ENCODE measurements around the gene NRXN3. TPM values are rescaled to one million over a fixed set of nuclear protein-coding genes. Genes with fewer than 3 reads are reported as not detected.

NRXN3 gene
- total and polyA plus RNA-seq, 2 of the 13 experiments (the other 11 are each of a cell fraction or from before 2014, with no cell fraction given) = 0.03 TPM; not detected in 1

DNA sequence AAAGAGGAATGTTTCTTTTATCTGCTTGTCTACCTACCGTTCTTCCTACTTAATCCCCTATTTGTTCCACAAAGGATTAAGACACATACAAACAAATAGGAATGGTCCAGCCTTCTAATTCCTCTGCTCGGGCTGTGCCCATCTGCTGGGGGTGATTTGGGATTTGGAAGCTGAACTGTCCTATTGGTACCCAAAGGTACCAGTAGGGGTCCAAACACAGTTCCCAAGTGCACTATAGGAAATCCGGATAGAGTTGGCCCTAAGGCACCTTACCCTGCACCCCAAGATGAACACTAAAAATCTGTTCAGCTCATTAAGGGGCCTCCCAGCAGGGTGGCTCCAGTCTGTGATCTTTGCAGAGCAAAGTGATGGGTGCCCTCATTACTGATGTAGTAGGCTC, 566.9 kb downstream of the NRXN3 start:
- H3K4me3 ChIP-seq (replicated peaks in 1 of 3; ENCODE audit: insufficient read depth in 1 of 3, low read depth in 2 of 3, low read length in 3 of 3) = no peak overlapping the region
- no peak overlapping the region for H3K9ac ChIP-seq (ENCODE audit: insufficient read depth, low read depth, low read length)
- POLR2A ChIA-PET = no interaction called here
- ATAC-seq (no peak), DNase-seq (ENCODE audit: low spot score) (no peak), FAIRE-seq (no peak)
- TF ChIP-seq NONO (IDR thresholded peaks at IDR 0.05) (no peak), NONO (CRISPR knock-in tag; conservative IDR thresholded peaks at IDR 0.05) (no peak), ZSCAN25 (CRISPR knock-in tag; IDR thresholded peaks at IDR 0.05) (no peak), TOPORS (CRISPR knock-in tag; IDR thresholded peaks at IDR 0.05) (no peak), NFE2L2 (IDR thresholded peaks at IDR 0.05; ENCODE audit: low read length) (no peak), FOXP1 (IDR thresholded peaks at IDR 0.05) (no peak), FOXP1 (CRISPR knock-in tag; IDR thresholded peaks at IDR 0.05) (no peak), ZNF572 (CRISPR knock-in tag; IDR thresholded peaks at IDR 0.05) (no peak)
- TF ChIP-seq, protein P1, sequence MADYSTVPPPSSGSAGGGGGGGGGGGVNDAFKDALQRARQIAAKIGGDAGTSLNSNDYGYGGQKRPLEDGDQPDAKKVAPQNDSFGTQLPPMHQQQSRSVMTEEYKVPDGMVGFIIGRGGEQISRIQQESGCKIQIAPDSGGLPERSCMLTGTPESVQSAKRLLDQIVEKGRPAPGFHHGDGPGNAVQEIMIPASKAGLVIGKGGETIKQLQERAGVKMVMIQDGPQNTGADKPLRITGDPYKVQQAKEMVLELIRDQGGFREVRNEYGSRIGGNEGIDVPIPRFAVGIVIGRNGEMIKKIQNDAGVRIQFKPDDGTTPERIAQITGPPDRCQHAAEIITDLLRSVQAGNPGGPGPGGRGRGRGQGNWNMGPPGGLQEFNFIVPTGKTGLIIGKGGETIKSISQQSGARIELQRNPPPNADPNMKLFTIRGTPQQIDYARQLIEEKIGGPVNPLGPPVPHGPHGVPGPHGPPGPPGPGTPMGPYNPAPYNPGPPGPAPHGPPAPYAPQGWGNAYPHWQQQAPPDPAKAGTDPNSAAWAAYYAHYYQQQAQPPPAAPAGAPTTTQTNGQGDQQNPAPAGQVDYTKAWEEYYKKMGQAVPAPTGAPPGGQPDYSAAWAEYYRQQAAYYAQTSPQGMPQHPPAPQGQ (CRISPR knock-in tag; IDR thresholded peaks at IDR 0.05; ENCODE audit: borderline replicate concordance) = no peak
- no peak overlapping the region for H3K27ac ChIP-seq (ENCODE audit: extremely low read length, insufficient read depth, low read length)
- CTCF ChIA-PET (ENCODE audit: low intra/inter-chr PET ratio, low total read pairs) = no interaction called here
- in situ Hi-C loops (cut with HindIII; ENCODE audit: extremely low pct_ligation_motif_present, low pct_unique_long_range_greater_than_20kb) = no loop called here
- no peaks in the 10 kb centered on the region; a peak in 1 of 5 replicates for H3K27me3 ChIP-seq (ENCODE audit: control insufficient read depth in 1 of 2, insufficient read depth in 2 of 2, low read length in 2 of 2)
- intact Hi-C loops (cut with micrococcal nuclease; ENCODE audit: unreplicated experiment) = no loop called here
- no peaks in the 10 kb centered on the region for H3K4me1 ChIP-seq (ENCODE audit: insufficient read depth, low read length)
- H2AFZ ChIP-seq (ENCODE audit: low read length) = no peak overlapping the region
- no peaks in the 10 kb centered on the region for H4K20me1 ChIP-seq (ENCODE audit: insufficient read depth, low read length)
- no TSS peak for BruUV-seq (replicated peaks)
- WGBS (ENCODE audit: low lambda C conversion rate) = 0% methylated on average over 2 of the region's 3 CpGs
- no peaks in the 10 kb centered on the region for H3K36me3 ChIP-seq (replicated peaks in 1 of 2; ENCODE audit: control insufficient read depth in 1 of 2, insufficient read depth in 2 of 2, low read length in 2 of 2)
- no peak overlapping the region for H3K4me2 ChIP-seq (ENCODE audit: low read depth, low read length)
- H3K9me3 ChIP-seq (ENCODE audit: low read length) = no peaks in the 10 kb centered on the region
- no peaks in the 10 kb centered on the region for H3K79me2 ChIP-seq (ENCODE audit: insufficient read depth, low read length)

DNA sequence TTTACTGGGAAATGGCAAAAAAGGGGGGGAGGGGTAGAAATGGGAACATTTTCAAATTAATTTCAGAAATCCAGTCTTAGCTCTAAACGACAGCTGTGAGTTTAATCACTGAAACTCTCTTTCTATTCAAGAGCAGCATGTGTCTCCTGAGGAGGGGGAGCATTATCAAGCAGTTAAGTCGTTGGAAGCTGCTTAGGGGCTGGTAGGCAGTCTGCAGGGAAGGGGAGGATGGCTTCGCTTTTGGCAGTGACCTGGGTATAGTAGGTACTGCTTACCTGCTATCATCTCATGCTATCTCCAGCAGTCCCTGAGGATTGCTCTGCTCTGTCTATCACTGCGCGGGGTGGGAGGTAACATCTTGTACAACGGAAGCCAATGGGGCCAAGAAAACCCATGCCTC, 567.4 kb downstream of the NRXN3 start:
- no peaks in the 10 kb centered on the region for H3K9me3 ChIP-seq (ENCODE audit: low read length)
- H3K79me2 ChIP-seq (ENCODE audit: insufficient read depth, low read length) = no peaks in the 10 kb centered on the region
- intact Hi-C loops (cut with micrococcal nuclease; ENCODE audit: unreplicated experiment) = no loop called here
- no TSS peak for BruUV-seq (replicated peaks)
- no peak overlapping the region for H3K4me2 ChIP-seq (ENCODE audit: low read depth, low read length)
- 0% methylated on average over 3 of the region's 6 CpGs for WGBS (ENCODE audit: low lambda C conversion rate)
- ATAC-seq (no peak), FAIRE-seq (no peak), DNase-seq (ENCODE audit: low spot score) (no peak)
- POLR2A ChIA-PET = no interaction called here
- no peak overlapping the region for H3K4me3 ChIP-seq (replicated peaks in 1 of 3; ENCODE audit: insufficient read depth in 1 of 3, low read depth in 2 of 3, low read length in 3 of 3)
- in situ Hi-C loops (cut with HindIII; ENCODE audit: extremely low pct_ligation_motif_present, low pct_unique_long_range_greater_than_20kb) = no loop called here
- H3K27me3 ChIP-seq (ENCODE audit: control insufficient read depth in 1 of 2, insufficient read depth in 2 of 2, low read length in 2 of 2) = no peaks in the 10 kb centered on the region; a peak in 1 of 5 replicates
- no peaks in the 10 kb centered on the region for H4K20me1 ChIP-seq (ENCODE audit: insufficient read depth, low read length)
- H3K4me1 ChIP-seq (ENCODE audit: insufficient read depth, low read length) = no peaks in the 10 kb centered on the region
- no peaks in the 10 kb centered on the region for H3K36me3 ChIP-seq (replicated peaks in 1 of 2; ENCODE audit: control insufficient read depth in 1 of 2, insufficient read depth in 2 of 2, low read length in 2 of 2)
- TF ChIP-seq ESRRA (CRISPR knock-in tag; IDR thresholded peaks at IDR 0.05; ENCODE audit: low read depth) = no peak
- no peak for TF ChIP-seq ZFY (CRISPR knock-in tag; IDR thresholded peaks at IDR 0.05)
- no peak for TF ChIP-seq AHR (CRISPR knock-in tag; IDR thresholded peaks at IDR 0.05)
- no peak for TF ChIP-seq ZFP90 (CRISPR knock-in tag; IDR thresholded peaks at IDR 0.05; ENCODE audit: borderline replicate concordance)
- TF ChIP-seq BHLHE40 (IDR thresholded peaks at IDR 0.05; ENCODE audit: low read length) = no peak
- TF ChIP-seq, protein P2, sequence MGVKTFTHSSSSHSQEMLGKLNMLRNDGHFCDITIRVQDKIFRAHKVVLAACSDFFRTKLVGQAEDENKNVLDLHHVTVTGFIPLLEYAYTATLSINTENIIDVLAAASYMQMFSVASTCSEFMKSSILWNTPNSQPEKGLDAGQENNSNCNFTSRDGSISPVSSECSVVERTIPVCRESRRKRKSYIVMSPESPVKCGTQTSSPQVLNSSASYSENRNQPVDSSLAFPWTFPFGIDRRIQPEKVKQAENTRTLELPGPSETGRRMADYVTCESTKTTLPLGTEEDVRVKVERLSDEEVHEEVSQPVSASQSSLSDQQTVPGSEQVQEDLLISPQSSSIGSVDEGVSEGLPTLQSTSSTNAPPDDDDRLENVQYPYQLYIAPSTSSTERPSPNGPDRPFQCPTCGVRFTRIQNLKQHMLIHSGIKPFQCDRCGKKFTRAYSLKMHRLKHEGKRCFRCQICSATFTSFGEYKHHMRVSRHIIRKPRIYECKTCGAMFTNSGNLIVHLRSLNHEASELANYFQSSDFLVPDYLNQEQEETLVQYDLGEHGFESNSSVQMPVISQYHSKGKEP (CRISPR knock-in tag; IDR thresholded peaks at IDR 0.05) = no peak
- TF ChIP-seq FLYWCH1 (CRISPR knock-in tag; IDR thresholded peaks at IDR 0.05) = no peak
- TF ChIP-seq, protein P3, sequence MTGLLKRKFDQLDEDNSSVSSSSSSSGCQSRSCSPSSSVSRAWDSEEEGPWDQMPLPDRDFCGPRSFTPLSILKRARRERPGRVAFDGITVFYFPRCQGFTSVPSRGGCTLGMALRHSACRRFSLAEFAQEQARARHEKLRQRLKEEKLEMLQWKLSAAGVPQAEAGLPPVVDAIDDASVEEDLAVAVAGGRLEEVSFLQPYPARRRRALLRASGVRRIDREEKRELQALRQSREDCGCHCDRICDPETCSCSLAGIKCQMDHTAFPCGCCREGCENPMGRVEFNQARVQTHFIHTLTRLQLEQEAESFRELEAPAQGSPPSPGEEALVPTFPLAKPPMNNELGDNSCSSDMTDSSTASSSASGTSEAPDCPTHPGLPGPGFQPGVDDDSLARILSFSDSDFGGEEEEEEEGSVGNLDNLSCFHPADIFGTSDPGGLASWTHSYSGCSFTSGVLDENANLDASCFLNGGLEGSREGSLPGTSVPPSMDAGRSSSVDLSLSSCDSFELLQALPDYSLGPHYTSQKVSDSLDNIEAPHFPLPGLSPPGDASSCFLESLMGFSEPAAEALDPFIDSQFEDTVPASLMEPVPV (CRISPR knock-in tag; IDR thresholded peaks at IDR 0.05) = no peak
- H3K27ac ChIP-seq (ENCODE audit: extremely low read length, insufficient read depth, low read length) = no peak overlapping the region
- H2AFZ ChIP-seq (ENCODE audit: low read length) = no peak overlapping the region
- no peak overlapping the region for H3K9ac ChIP-seq (ENCODE audit: insufficient read depth, low read depth, low read length)
- CTCF ChIA-PET (ENCODE audit: low intra/inter-chr PET ratio, low total read pairs) = no interaction called here

Data from HepG2 (cell line).